GM19351 (cell line): ENCODE data around the gene MAB21L3.

Experiments used
- ATAC-seq: cut with Tn5 transposase; IDR thresholded peaks from one replicate; pipeline ENCODE4 v1.9.1; 2021; ENCODE audit warnings: mild to moderate bottlenecking, moderate library complexity; ENCODE audit not compliant: unreplicated experiment

The MAB21L3 gene

DNA sequence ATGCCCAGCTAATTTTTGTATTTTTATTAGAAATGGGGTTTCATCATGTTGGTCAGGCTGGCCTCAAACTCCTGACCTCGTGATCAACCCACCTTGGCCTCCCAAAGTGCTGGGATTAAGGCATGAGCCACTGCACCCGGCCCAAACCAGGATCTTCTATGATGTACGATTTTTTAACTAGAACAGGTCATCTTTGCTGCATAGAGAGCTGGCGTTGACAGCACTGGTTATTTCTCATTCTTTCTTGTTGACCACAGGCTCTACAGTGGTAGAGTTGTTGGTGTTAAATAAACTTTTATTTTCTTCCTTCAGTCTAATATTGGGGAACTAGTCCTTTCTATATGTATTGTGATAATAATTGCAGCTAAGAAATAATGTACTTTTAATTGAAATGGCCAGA, 3.8 kb upstream of the MAB21L3 start:
- no peak for ATAC-seq

DNA sequence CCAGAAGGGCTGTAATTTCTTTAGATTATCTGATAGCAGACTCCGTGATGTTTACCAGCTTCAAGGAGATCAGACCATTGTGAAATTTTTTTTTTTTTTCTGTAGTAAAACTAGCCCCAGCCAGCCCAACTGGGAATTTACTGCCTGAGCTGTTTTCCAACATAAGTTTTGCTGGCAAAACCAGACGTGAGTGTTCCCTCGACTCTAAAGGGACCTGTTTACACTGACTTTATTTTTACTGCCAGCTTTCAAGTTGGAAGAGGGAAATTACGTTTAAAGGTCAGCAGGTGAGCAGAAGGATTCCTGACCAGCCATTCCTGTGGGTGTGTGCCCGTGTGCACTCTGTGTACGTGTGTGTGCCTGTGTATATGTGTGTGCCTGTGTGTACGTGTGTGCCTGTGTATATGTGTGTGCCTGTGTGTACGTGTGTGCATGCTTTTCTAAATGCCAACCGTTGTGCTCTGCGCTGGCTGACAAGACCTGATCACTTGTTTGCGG, 374 bp downstream of the MAB21L3 start:
- ATAC-seq: no peak

DNA sequence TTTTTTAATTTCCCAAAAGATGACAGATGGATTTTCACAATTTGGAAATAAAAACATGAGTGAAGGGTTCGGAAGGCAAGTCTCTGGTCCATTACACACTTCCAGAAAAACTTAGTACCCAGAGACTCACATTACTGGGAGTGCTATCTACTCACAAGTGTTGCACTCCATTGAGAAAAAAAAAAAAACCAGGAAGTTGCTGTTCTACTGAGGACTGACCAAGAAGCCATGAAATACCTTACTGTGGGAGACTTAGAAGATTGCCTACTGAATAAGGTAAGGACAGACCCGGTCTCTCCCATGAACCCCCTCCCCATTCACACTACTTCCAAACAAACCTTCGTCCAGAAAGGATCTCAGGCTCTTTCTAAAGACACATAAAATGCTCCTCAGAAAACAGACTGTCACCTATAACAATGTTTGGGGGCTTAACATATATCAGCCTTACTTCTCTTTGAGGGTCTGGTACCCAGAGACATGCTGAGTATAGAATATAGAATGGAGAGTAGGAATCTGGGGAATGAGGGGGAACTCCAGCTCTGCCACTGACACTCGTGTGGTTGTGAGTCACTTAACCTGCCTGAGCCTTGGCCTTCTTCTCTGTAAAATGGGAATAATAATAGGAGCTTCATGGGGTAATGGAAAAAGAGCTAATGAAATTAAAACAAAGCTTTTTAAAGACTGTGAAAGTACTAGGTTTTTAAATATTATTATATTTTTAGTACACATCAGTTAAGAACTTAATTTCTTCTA, 1.4 kb downstream of the MAB21L3 start:
- ATAC-seq: no peak

DNA sequence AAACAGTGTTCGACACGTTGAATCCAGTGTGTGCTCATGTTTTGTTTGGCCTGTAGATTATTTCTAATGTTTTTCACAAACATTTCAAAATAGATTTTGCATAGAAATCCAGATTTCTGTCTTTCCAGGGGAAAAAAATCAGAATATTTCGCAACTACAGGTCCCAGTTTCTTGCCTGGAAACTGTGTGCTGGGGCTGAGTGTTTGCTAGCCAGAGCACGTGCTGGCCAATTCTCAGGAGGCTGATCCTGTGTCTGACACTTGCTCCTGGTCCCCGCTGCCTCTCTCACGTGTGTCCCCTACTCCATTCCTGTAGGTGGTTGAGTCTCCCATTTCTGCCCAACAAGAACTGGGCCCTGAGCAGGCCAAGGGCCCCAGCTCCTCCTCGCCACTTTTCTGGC, 2.4 kb downstream of the MAB21L3 start:
- no peak for ATAC-seq

- no peak for ATAC-seq
Measured at GRCh38 chr1:116115476-116116439, 4.6 kb downstream of the MAB21L3 start.

- no peak for ATAC-seq
Measured at GRCh38 chr1:116118471-116118870, 7.3 kb downstream of the MAB21L3 start.

DNA sequence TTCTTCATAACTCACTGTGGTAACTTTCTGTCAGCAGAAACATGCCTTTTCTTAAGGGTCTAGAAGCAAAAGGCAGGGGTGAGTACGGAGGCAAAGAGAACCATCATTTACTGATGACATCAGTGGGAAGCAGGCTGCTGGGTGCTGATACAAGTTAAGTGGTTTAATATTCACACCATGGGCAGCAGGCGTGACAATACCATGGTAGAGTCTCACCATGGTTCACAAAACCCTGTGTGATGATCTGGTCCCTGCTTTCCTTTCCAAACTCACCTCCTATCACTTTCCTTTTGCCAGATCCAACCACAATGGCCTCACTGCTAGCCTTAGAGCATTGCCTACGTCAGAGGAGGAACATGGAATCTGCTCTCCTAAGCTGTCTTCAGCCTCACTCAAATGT, 8.7 kb downstream of the MAB21L3 start:
- ATAC-seq: no peak

GRCh38 chr1:116122955-116123757, 12.0 kb downstream of the MAB21L3 start:
- ATAC-seq: no peak

GRCh38 chr1:116123837-116124533, 12.8 kb downstream of the MAB21L3 start:
- ATAC-seq: no peak

DNA sequence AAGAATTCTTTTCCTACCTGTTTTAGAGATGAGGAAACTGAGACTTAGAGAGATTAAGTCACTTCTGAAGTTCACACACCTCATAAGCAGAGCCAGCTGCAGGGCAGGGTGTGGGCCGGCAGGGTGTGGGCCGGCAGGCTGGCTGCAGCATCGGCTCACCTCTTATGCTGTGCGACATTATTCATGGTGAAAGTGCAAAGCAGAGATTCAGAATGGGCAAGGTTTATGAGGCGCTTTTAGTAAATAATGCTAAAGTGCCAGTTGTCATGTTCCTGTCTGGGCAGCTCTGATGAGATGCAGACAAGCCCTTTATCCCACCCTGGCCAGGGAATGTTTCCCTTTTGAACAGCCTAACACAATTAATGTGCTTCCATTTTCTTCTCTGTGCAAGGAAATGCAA, 14.6 kb downstream of the MAB21L3 start:
- ATAC-seq: no peak

- no peak for ATAC-seq
Measured at GRCh38 chr1:116126281-116126680, 15.1 kb downstream of the MAB21L3 start.

DNA sequence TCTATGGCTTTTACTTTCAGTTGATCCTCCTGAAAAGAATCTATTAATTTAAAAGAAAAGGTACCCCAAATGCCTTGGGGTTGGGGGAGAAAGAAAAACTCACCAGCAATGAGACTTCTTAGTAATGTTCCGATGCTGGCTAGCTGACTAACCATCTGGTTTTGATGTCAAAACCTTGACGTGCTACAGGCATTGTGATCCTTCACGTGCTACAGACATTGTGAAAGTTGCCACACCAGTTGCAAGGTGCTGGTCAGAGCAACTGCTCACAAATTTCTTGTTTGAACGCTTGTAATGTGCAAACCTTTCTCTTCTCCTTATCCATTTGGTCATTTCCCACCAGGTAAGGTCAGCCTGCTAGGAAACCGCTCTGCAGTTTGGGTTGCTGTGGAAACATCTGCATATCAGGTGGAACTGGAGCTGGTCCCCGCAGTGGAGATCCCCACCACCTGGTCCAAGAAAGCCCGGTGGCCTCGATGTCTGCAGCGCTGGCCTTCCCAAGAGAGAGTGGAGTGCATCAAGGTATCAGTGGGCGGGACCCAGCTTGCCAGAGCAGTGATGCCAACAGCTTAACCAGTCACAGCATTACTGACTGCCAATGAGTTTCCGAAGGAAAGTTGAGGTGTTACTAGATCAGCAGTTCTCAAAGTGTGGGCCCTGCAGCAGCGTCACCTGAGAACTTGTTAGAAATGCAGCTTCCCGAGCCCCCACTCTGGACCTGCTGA, 16.1 kb downstream of the MAB21L3 start:
- no peak for ATAC-seq

DNA sequence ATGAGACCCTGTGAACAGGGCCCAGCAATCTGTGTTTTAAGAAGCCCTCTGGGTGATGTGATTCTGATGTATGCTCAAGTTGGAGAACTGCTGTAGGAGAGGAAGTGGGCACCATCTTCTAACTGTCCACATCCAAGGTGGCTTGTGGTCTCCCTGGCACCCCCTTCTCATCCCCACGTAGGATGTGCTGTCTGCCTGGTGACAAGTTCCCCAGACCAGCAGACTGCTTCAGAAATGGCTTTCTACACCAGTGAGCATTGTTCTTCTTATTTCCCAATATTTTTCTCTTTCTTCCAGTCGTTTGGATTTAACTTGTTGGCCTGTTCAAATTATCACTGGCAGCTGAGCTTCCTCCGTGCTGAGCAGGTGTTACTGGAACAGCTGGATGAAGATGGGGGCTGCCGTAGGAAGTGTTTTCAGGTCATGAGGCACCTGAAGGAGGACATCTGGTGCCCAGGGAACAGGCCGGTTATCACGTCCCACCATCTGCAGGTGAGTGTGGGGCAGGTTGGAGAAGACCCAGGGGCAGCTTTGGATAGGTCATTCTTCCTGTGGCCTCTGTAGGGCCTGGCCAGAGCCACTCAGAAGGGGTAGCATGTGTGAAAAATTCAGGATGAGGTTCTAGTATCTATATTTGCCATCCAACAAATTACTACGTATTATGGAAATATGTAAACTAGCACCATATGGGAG, 16.8 kb downstream of the MAB21L3 start:
- ATAC-seq: no peak

- ATAC-seq: no peak
Measured at GRCh38 chr1:116128664-116129063, 17.5 kb downstream of the MAB21L3 start.

- no peak for ATAC-seq
Measured at GRCh38 chr1:116129537-116129936, 18.3 kb downstream of the MAB21L3 start.

- no peak for ATAC-seq
Measured at GRCh38 chr1:116130356-116130755, 19.2 kb downstream of the MAB21L3 start.

GRCh38 chr1:116131170-116131569, 20.0 kb downstream of the MAB21L3 start:
- no peak for ATAC-seq

- ATAC-seq: no peak
Measured at GRCh38 chr1:116131866-116132605, 20.8 kb downstream of the MAB21L3 start.
